HG03196 (cell line): Measurements from ENCODE around the gene SLC22A6.

Experiments used
- ATAC-seq: cut with Tn5 transposase; IDR thresholded peaks from one replicate; pipeline ENCODE4 v1.9.1; 2021; ENCODE audit not compliant: unreplicated experiment

SLC22A6 gene

GRCh38 chr11:62933750-62934495 is 50.8 kb downstream of the SLC22A6 start:
- ATAC-seq: no peak

- ATAC-seq: no peak
Observed at GRCh38 chr11:62933285-62933684, 51.5 kb downstream of the SLC22A6 start.

- no peak for ATAC-seq
Observed at GRCh38 chr11:62931499-62932278, 53.1 kb downstream of the SLC22A6 start.

GRCh38 chr11:62930666-62931065 is 54.1 kb downstream of the SLC22A6 start:
- ATAC-seq: no peak

- ATAC-seq: no peak
Observed at GRCh38 chr11:62930157-62930556, 54.6 kb downstream of the SLC22A6 start.

- no peak for ATAC-seq
Observed at GRCh38 chr11:62928011-62928410, 56.8 kb downstream of the SLC22A6 start.

- ATAC-seq: no peak
Observed at GRCh38 chr11:62926680-62927455, 57.9 kb downstream of the SLC22A6 start.
